Smooth muscle cell of the brain vasculature (primary cell): ENCODE measurements around the gene SLC16A10.
"Not testable (repeated sequence)": the region's sequence is repeated elsewhere in the genome, so short reads cannot be mapped to it uniquely, and the experiment has no call there.

Experiments
- DNase-seq: peaks from one replicate; pipeline ENCODE4 v3.0.0-alpha.2; 2012; ENCODE audit warnings: low read depth, low spot score

The SLC16A10 gene

GRCh38 chr6:111212625-111213024 is 125.3 kb downstream of the SLC16A10 start:
- no peak for DNase-seq

GRCh38 chr6:111215131-111215530 is 127.8 kb downstream of the SLC16A10 start:
- DNase-seq, result no peak

GRCh38 chr6:111219785-111220184 is 132.5 kb downstream of the SLC16A10 start:
- no peak for DNase-seq

GRCh38 chr6:111220383-111221031 is 133.2 kb downstream of the SLC16A10 start:
- no peak for DNase-seq

- DNase-seq, result no peak
These were observed 134.5 kb downstream of the SLC16A10 start for GRCh38 chr6:111221804-111222203.

- no peak for DNase-seq
These were observed 135.0 kb downstream of the SLC16A10 start for GRCh38 chr6:111222341-111222740.

- DNase-seq, result no peak
These were observed 140.8 kb downstream of the SLC16A10 start for GRCh38 chr6:111228094-111228493.

- DNase-seq, result no peak
These were observed 143.2 kb downstream of the SLC16A10 start for GRCh38 chr6:111230351-111231089.

- no peak for DNase-seq
These were observed 143.8 kb downstream of the SLC16A10 start for GRCh38 chr6:111231090-111231459.

GRCh38 chr6:111237852-111238251 is 150.5 kb downstream of the SLC16A10 start:
- DNase-seq, result no peak

GRCh38 chr6:111238464-111239119 is 151.3 kb downstream of the SLC16A10 start:
- no peak for DNase-seq

- no peak for DNase-seq
These were observed 152.2 kb downstream of the SLC16A10 start for GRCh38 chr6:111239461-111239860.

GRCh38 chr6:111242452-111242851 is 155.1 kb downstream of the SLC16A10 start:
- DNase-seq, result no peak

GRCh38 chr6:111243095-111243494 is 155.8 kb downstream of the SLC16A10 start:
- no peak for DNase-seq

- DNase-seq, result no peak
These were observed 161.5 kb downstream of the SLC16A10 start for GRCh38 chr6:111248789-111249188.

- DNase-seq, result no peak
These were observed 163.6 kb downstream of the SLC16A10 start for GRCh38 chr6:111250791-111251354.

- no peak for DNase-seq
These were observed 165.4 kb downstream of the SLC16A10 start for GRCh38 chr6:111252726-111253125.

- DNase-seq, result no peak
These were observed 166.9 kb downstream of the SLC16A10 start for GRCh38 chr6:111254004-111254778.

GRCh38 chr6:111254779-111255166 is 167.5 kb downstream of the SLC16A10 start:
- no peak for DNase-seq

- DNase-seq, result not testable (repeated sequence)
These were observed 168.5 kb downstream of the SLC16A10 start for GRCh38 chr6:111255838-111256237.

GRCh38 chr6:111256646-111257045 is 169.3 kb downstream of the SLC16A10 start:
- no peak for DNase-seq

GRCh38 chr6:111258010-111258409 is 170.7 kb downstream of the SLC16A10 start:
- DNase-seq, result no peak
